ENCODE results near the gene RIC8B.

RIC8B gene

GRCh38 chr12:106851306-106851705 lies 76.8 kb downstream of the RIC8B start:
- no peak for DNase-seq

GRCh38 chr12:106854723-106855122 lies 80.2 kb downstream of the RIC8B start:
- no peaks in the 10 kb centered on the region for H3K27me3 ChIP-seq (ENCODE audit: insufficient read depth, low read length, poor library complexity)
- no peak for TF ChIP-seq CTCF (IDR thresholded peaks at IDR 0.05; ENCODE audit: borderline replicate concordance, extremely low read depth, low read length, poor library complexity, severe bottlenecking)
- TF ChIP-seq EZH2 (IDR thresholded peaks at IDR 0.05; ENCODE audit: borderline replicate concordance, low read depth, low read length, severe bottlenecking): no peak
- no peaks in the 10 kb centered on the region for H3K4me1 ChIP-seq (ENCODE audit: insufficient read depth, low read length)
- H3K27ac ChIP-seq (ENCODE audit: low read length): no peak overlapping the region
- H3K79me2 ChIP-seq (ENCODE audit: insufficient read depth, low read length): no peaks in the 10 kb centered on the region
- H4K20me1 ChIP-seq (ENCODE audit: insufficient read depth, low read length): no peaks in the 10 kb centered on the region
- peaks cover 66% of the 10 kb centered on the region for H3K36me3 ChIP-seq (ENCODE audit: insufficient read depth, low read length)
- no peak overlapping the region for H2AFZ ChIP-seq (ENCODE audit: low read depth, low read length)
- ATAC-seq (ENCODE audit: insufficient read depth, low read depth) (no peak), DNase-seq (no peak)
- no peak overlapping the region for H3K4me3 ChIP-seq (ENCODE audit: low read depth in 1 of 2, low read length in 2 of 2)
- H3K9ac ChIP-seq (ENCODE audit: low read depth, low read length): no peak overlapping the region
- no peak overlapping the region for H3K4me2 ChIP-seq (ENCODE audit: insufficient read depth, low read length)
- no peaks in the 10 kb centered on the region for H3K9me3 ChIP-seq (ENCODE audit: insufficient read depth, low read length, severe bottlenecking)

More at GRCh38 chr12:106851306-106851705, 76.8 kb downstream of the RIC8B start:
- no peak for ATAC-seq (ENCODE audit: insufficient read depth, low read depth)
- H3K27ac ChIP-seq (ENCODE audit: low read length): no peak overlapping the region
- no peaks in the 10 kb centered on the region for H3K9me3 ChIP-seq (ENCODE audit: insufficient read depth, low read length, severe bottlenecking)
- no peaks in the 10 kb centered on the region for H3K27me3 ChIP-seq (ENCODE audit: insufficient read depth, low read length, poor library complexity)
- peaks cover 74% of the 10 kb centered on the region for H3K36me3 ChIP-seq (ENCODE audit: insufficient read depth, low read length)
- no peak overlapping the region for H3K4me2 ChIP-seq (ENCODE audit: insufficient read depth, low read length)
- TF ChIP-seq EZH2 (IDR thresholded peaks at IDR 0.05; ENCODE audit: borderline replicate concordance, low read depth, low read length, severe bottlenecking): no peak
- no peaks in the 10 kb centered on the region for H3K79me2 ChIP-seq (ENCODE audit: insufficient read depth, low read length)
- no peak overlapping the region for H3K9ac ChIP-seq (ENCODE audit: low read depth, low read length)
- no peaks in the 10 kb centered on the region for H4K20me1 ChIP-seq (ENCODE audit: insufficient read depth, low read length)
- H3K4me3 ChIP-seq (ENCODE audit: low read depth in 1 of 2, low read length in 2 of 2): no peak overlapping the region
- H3K4me1 ChIP-seq (ENCODE audit: insufficient read depth, low read length): no peaks in the 10 kb centered on the region
- no peak overlapping the region for H2AFZ ChIP-seq (ENCODE audit: low read depth, low read length)

GRCh38 chr12:106855221-106855758 lies 80.8 kb downstream of the RIC8B start:
- DNase-seq: no peak
- H3K27me3 ChIP-seq (ENCODE audit: insufficient read depth, low read length, poor library complexity): no peaks in the 10 kb centered on the region
- no peak overlapping the region for H2AFZ ChIP-seq (ENCODE audit: low read depth, low read length)
- ATAC-seq (ENCODE audit: insufficient read depth, low read depth): no peak
- H3K9me3 ChIP-seq (ENCODE audit: insufficient read depth, low read length, severe bottlenecking): no peaks in the 10 kb centered on the region
- H3K4me1 ChIP-seq (ENCODE audit: insufficient read depth, low read length): no peaks in the 10 kb centered on the region
- no peak overlapping the region for H3K27ac ChIP-seq (ENCODE audit: low read length)
- no peak overlapping the region for H3K9ac ChIP-seq (ENCODE audit: low read depth, low read length)
- H3K4me3 ChIP-seq (ENCODE audit: low read depth in 1 of 2, low read length in 2 of 2): no peak overlapping the region
- H3K4me2 ChIP-seq (ENCODE audit: insufficient read depth, low read length): no peak overlapping the region
- H4K20me1 ChIP-seq (ENCODE audit: insufficient read depth, low read length): no peaks in the 10 kb centered on the region
- TF ChIP-seq EZH2 (IDR thresholded peaks at IDR 0.05; ENCODE audit: borderline replicate concordance, low read depth, low read length, severe bottlenecking): no peak
- TF ChIP-seq CTCF (IDR thresholded peaks at IDR 0.05; ENCODE audit: borderline replicate concordance, extremely low read depth, low read length, poor library complexity, severe bottlenecking): no peak
- no peaks in the 10 kb centered on the region for H3K79me2 ChIP-seq (ENCODE audit: insufficient read depth, low read length)
- H3K36me3 ChIP-seq (ENCODE audit: insufficient read depth, low read length): peaks cover 66% of the 10 kb centered on the region

GRCh38 chr12:106861984-106862916 lies 87.8 kb downstream of the RIC8B start:
- Histone ChIP-seq H3K27me3 (ENCODE audit: insufficient read depth, low read length, poor library complexity) (no peaks in the 10 kb centered on the region), H4K20me1 (ENCODE audit: insufficient read depth, low read length) (peaks cover 3% of the 10 kb centered on the region; the same call in 1 of the 2 replicates), H3K4me2 (ENCODE audit: insufficient read depth, low read length) (no peak overlapping the region), H3K4me1 (ENCODE audit: insufficient read depth, low read length) (no peaks in the 10 kb centered on the region), H3K9ac (ENCODE audit: low read depth, low read length) (no peak overlapping the region), H3K27ac (ENCODE audit: low read length) (no peak overlapping the region), H3K4me3 (ENCODE audit: low read depth in 1 of 2, low read length in 2 of 2) (no peak overlapping the region), H3K79me2 (ENCODE audit: insufficient read depth, low read length) (peaks cover 5% of the 10 kb centered on the region; the same call in 1 of the 2 replicates), H2AFZ (ENCODE audit: low read depth, low read length) (no peak overlapping the region), H3K9me3 (ENCODE audit: insufficient read depth, low read length, severe bottlenecking) (no peaks in the 10 kb centered on the region), H3K36me3 (ENCODE audit: insufficient read depth, low read length) (peaks cover 69% of the 10 kb centered on the region)
- no peak for ATAC-seq (ENCODE audit: insufficient read depth, low read depth)
- no peak for DNase-seq
- TF ChIP-seq EZH2 (IDR thresholded peaks at IDR 0.05; ENCODE audit: borderline replicate concordance, low read depth, low read length, severe bottlenecking) (no peak), CTCF (IDR thresholded peaks at IDR 0.05; ENCODE audit: borderline replicate concordance, extremely low read depth, low read length, poor library complexity, severe bottlenecking) (no peak)
